GM11168 (cell line): ENCODE results near the gene ZNF543.

Source experiments
- in situ Hi-C: fragments of 300-500 bp; cut with MboI; formaldehyde crosslinking; loops from one replicate; pipeline ENCODE4 v1.12.0; 2022; ENCODE audit warnings: low sequenced_read_pairs; ENCODE audit not compliant: unreplicated experiment

ZNF543 gene

DNA sequence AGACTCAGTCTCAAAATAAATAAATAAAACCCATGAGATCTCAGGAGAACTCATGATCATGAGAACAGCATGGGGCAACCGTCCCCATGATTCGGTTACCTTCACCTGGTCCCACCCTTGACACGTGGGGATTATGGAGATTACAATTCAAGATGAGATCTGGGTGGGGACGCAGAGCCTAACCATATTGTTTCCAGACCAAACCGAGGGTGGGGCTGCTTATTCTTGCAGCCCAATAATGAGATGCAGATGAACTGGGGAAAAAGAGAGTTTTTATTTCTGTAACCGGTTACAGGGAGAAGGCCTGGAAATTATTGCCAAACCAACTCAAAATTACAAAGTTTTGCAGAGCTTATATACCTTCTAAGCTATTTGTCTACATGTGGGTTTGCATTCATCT, 55.9 kb downstream of the ZNF543 start:
- in situ Hi-C loops, result no loop called here

DNA sequence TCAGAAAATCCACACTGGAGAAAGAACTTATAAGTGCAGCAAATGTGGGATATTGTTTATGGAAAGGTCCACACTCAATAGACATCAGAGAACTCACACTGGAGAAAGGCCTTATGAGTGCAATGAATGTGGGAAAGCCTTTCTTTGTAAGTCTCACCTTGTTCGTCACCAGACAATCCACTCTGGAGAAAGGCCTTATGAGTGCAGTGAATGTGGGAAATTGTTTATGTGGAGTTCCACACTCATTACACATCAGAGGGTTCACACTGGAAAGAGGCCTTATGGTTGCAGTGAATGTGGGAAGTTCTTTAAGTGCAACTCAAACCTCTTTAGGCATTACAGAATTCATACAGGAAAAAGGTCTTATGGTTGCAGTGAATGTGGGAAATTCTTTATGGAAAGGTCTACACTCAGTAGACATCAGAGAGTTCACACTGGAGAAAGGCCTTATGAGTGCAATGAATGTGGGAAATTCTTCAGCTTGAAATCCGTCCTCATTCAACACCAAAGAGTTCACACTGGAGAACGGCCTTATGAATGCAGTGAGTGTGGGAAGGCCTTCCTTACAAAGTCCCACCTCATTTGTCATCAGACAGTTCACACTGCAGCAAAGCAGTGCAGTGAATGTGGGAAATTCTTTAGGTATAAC, 57.4 kb downstream of the ZNF543 start:
- in situ Hi-C loops, result no loop called here
